K562 (cell line): ENCODE data around the gene SPATA16.

Experiments
- IRF2 ChIP-seq: sonication (generic); formaldehyde crosslinking; IDR thresholded peaks from 2 replicates; pipeline ENCODE4 v1.8.1; 2022; ENCODE audit warnings: mild to moderate bottlenecking, missing genetic modification reagents
- NCOR1 ChIP-seq: fragments of 450-650 bp; IDR thresholded peaks from 2 replicates; pipeline ENCODE4 v1.6.1; 2016; ENCODE audit warnings: mild to moderate bottlenecking, moderate library complexity

GRCh38 chr3:173000553-173000952 lies 140.5 kb downstream of the SPATA16 start:
- no peak for TF ChIP-seq IRF2 (CRISPR knock-in tag)
- no peak for TF ChIP-seq NCOR1
